G401 (cell line): ENCODE results near the gene FBXW9. TPM values are rescaled to one million over a fixed set of nuclear protein-coding genes. Genes with fewer than 3 reads are reported as not detected.
"Not testable (repeated sequence)": the region's sequence is repeated elsewhere in the genome, so short reads cannot be mapped to it uniquely, and the experiment has no call there.

Experiments
- DNase-seq: peaks from one replicate; pipeline ENCODE4 v3.0.0-alpha.2; 2015; ENCODE audit warnings: low spot score
- in situ Hi-C: cut with HindIII; loops from 2 replicates; pipeline ENCODE4 v1.10.0; 2016; ENCODE audit warnings: low sequenced_read_pairs, mixed read lengths
- total RNA-seq: library from RNA; depleted of rRNA; stranded (reverse); fragments of >200 nt; shearing (Covaris generic); gene quantifications from 2 replicates; pipeline ENCODE4 v1.2.3, GENCODE V29; 2014

Gene FBXW9
- total RNA-seq, 1 experiment from 2014 or later, result 39.2 TPM

GRCh38 chr19:12720851-12721655, 24.6 kb upstream of the FBXW9 start:
- in situ Hi-C loops, result no loop called here
- no peak for DNase-seq

GRCh38 chr19:12720296-12720695, 23.9 kb upstream of the FBXW9 start:
- DNase-seq, result no peak

GRCh38 chr19:12715929-12716328, 19.5 kb upstream of the FBXW9 start:
- no peak for DNase-seq
- in situ Hi-C loops, result no loop called here

More at GRCh38 chr19:12720296-12720695, 23.9 kb upstream of the FBXW9 start:
- in situ Hi-C loops, result no loop called here

- DNase-seq, result no peak
- in situ Hi-C loops, result no loop called here
Observed at GRCh38 chr19:12715102-12715501, 18.7 kb upstream of the FBXW9 start.

- DNase-seq, in situ Hi-C loops: not testable (repeated sequence)
Observed at GRCh38 chr19:12713304-12713703, 16.9 kb upstream of the FBXW9 start.

- DNase-seq, in situ Hi-C loops: not testable (repeated sequence)
Observed at GRCh38 chr19:12712077-12712476, 15.6 kb upstream of the FBXW9 start.

- DNase-seq, result no peak
- in situ Hi-C loops, result no loop called here
Observed at GRCh38 chr19:12711187-12711586, 14.8 kb upstream of the FBXW9 start.

- DNase-seq, result no peak
- in situ Hi-C loops, result no loop called here
Observed at GRCh38 chr19:12708641-12709040, 12.2 kb upstream of the FBXW9 start.

- in situ Hi-C loops, result no loop called here
- no peak for DNase-seq
Observed at GRCh38 chr19:12706332-12706718, 9.9 kb upstream of the FBXW9 start.

- in situ Hi-C loops, result no loop called here
- no peak for DNase-seq
Observed at GRCh38 chr19:12705654-12706331, 9.4 kb upstream of the FBXW9 start.

- in situ Hi-C loops, result no loop called here
- DNase-seq, result no peak
Observed at GRCh38 chr19:12705169-12705568, 8.7 kb upstream of the FBXW9 start.

GRCh38 chr19:12703046-12703445, 6.6 kb upstream of the FBXW9 start:
- in situ Hi-C loops, result no loop called here

GRCh38 chr19:12701596-12702282, 5.3 kb upstream of the FBXW9 start:
- in situ Hi-C loops, result no loop called here
- DNase-seq, result no peak

More at GRCh38 chr19:12703046-12703445, 6.6 kb upstream of the FBXW9 start:
- peak; percentile 52 for DNase-seq

GRCh38 chr19:12698138-12698537, 1.7 kb upstream of the FBXW9 start:
- no peak for DNase-seq
- in situ Hi-C loops, result no loop called here

GRCh38 chr19:12697425-12697824, 994 bp upstream of the FBXW9 start:
- in situ Hi-C loops, DNase-seq: not testable (repeated sequence)

- DNase-seq, result no peak
- in situ Hi-C loops, result no loop called here
Observed at GRCh38 chr19:12695997-12696365, 450 bp downstream of the FBXW9 start.

GRCh38 chr19:12695514-12695913, 917 bp downstream of the FBXW9 start:
- in situ Hi-C loops, result no loop called here
- no peak for DNase-seq

- no peak for DNase-seq
- in situ Hi-C loops, result no loop called here
Observed at GRCh38 chr19:12695096-12695495, 1.3 kb downstream of the FBXW9 start.

GRCh38 chr19:12694641-12695040, 1.8 kb downstream of the FBXW9 start:
- DNase-seq, result no peak
- in situ Hi-C loops, result no loop called here

GRCh38 chr19:12692960-12693359, 3.5 kb downstream of the FBXW9 start:
- in situ Hi-C loops, result no loop called here
- no peak for DNase-seq
